ENCODE results near the gene PLD6. TPM values are rescaled to one million over a fixed set of nuclear protein-coding genes. Genes with fewer than 3 reads are reported as not detected.

The PLD6 gene
- total RNA-seq, 1 donor from 2014 or later = 8.6 TPM

GRCh38 chr17:17180141-17180603 lies 26.0 kb downstream of the PLD6 start:
- FAIRE-seq = no peak
- no peak for DNase-seq (ENCODE audit: low spot score in 2 of 2)

DNA sequence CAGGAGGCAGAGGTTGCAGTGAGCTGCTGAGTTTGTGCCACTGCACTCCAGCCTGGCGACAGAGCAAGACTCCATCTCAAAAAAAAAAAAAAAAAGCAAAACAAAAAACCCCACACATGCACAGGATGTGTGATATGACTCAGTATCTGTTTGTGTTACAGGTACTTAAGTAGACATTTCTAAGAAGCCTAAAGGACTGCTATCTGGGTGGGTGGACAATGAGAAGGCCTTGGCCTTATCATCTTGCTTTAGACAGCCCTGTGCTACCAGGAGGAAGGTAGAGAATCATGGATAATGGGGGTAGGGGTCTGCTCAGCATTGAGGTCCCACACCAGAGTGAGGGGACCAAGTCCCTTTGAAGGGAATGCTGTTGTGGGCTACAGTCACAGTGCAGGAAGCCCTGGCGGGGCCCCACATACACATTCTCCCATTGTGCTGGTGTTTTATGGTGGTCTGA lies 26.7 kb downstream of the PLD6 start:
- no peak for FAIRE-seq
- DNase-seq (ENCODE audit: low spot score in 2 of 2) = no peak

GRCh38 chr17:17177176-17177575 lies 29.0 kb downstream of the PLD6 start:
- FAIRE-seq (no peak), DNase-seq (ENCODE audit: low spot score in 2 of 2) (no peak)

DNA sequence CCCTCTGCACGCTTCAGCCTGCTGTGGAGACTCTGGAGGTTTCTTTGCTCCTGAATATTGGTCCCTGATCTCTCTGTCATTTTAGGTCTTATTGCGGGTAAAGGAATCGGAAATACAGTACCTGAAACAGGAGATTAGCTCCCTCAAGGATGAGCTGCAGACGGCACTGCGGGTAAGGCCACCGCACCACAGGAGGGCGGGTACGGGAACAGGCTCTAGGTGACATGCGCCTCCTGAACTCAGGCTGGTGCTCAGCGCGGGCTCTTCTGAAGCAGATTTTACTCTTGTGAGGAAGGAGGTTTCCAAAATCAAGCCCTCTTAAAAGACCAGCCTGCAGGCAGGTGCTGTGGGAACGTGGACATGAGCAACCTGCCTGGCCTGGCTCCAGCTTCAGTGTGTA lies 29.8 kb downstream of the PLD6 start:
- FAIRE-seq (no peak), DNase-seq (ENCODE audit: low spot score in 2 of 2) (no peak)

GRCh38 chr17:17175917-17176316 lies 30.2 kb downstream of the PLD6 start:
- DNase-seq (ENCODE audit: low spot score in 2 of 2) (no peak), FAIRE-seq (no peak)

GRCh38 chr17:17175340-17175739 lies 30.8 kb downstream of the PLD6 start:
- no peak for FAIRE-seq
- DNase-seq (ENCODE audit: low spot score in 2 of 2) = no peak

DNA sequence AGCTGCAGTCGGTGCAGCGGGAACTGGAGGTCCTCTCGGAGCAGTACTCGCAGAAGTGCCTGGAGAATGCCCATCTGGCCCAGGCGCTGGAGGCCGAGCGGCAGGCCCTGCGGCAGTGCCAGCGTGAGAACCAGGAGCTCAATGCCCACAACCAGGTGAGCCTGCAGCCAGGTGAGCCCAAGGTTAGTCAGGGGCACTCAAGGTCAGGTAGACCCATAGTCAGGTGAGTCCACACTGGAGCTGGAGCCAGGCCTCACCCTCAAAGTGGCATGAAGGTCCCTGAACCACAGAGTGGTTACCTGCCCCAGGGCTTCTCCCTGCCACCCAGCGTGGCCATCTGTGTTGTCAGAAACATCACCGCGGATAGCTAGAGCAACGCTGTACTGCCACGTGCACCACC lies 32.2 kb downstream of the PLD6 start:
- DNase-seq (ENCODE audit: low spot score in 2 of 2) (no peak), FAIRE-seq (no peak)

GRCh38 chr17:17172990-17173389 lies 33.1 kb downstream of the PLD6 start:
- FAIRE-seq = no peak
- no peak for DNase-seq (ENCODE audit: low spot score in 2 of 2)

- DNase-seq (ENCODE audit: low spot score in 2 of 2) (no peak), FAIRE-seq (no peak)
These were observed 33.9 kb downstream of the PLD6 start for GRCh38 chr17:17172001-17172939.

DNA sequence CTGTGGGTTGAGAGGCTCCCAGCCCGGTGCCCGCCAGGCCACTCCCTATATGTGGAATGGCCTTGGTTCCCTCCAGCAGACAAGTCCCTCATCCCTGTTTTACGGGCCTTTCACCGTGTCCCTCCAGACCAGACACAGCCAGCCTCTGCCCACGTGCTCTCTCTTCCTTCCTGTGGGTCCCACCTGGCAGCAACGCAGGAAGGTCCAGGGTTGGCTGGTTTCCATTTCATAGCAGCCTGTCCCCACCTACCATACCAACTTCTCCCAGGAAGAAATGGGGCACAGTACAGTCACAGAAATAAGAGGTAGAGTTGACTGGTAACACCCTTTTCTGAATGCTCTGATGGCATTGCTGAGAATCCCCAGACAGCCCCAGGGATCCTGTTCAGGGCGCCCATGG lies 34.9 kb downstream of the PLD6 start:
- DNase-seq (ENCODE audit: low spot score in 2 of 2) = no peak
- no peak for FAIRE-seq

- FAIRE-seq = no peak
- DNase-seq (ENCODE audit: low spot score in 2 of 2) = no peak
These were observed 35.7 kb downstream of the PLD6 start for GRCh38 chr17:17170346-17170985.

DNA sequence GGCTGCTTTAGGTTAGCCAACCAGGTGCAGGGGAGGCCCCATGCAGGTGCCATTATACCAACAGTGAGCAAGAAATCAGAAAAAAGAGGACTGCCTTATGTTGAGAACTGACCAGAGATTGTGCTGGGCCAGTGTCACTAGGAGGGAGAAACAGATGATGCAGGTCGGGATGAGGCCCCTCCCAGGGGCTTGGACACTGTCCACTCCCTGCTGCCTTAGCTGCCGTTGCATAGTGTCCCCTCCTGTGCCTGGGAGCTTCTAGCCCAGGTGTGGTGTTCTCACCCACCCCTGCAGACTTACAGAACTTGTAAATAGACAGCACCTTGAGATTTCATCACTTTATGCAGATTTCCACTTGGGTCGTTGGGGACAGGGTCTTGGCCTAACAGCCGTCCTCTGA lies 36.7 kb downstream of the PLD6 start:
- DNase-seq (ENCODE audit: low spot score in 2 of 2) (no peak), FAIRE-seq (no peak)

GRCh38 chr17:17168401-17168800 lies 37.7 kb downstream of the PLD6 start:
- FAIRE-seq (no peak), DNase-seq (ENCODE audit: low spot score in 2 of 2) (no peak)

DNA sequence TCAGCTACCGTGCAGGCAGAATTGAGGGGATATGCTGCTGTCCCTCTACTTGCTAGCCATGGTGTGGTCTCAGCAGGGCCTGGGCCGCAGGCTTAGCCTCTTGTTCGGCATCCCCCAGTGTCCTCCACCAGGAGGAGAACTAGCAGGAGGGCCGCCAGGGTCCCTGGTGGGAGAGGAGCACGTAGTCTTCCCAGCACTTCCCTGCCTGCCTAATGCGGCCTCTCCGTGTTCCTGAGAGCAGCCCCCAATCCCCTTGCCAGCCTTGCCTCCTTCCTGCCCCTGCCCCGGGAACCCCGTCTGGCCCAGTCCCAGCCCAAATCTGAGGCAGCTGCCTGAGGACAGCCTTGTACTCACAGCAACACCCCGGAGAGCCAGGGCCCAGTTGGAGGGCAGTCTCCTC lies 38.1 kb downstream of the PLD6 start:
- DNase-seq (ENCODE audit: low spot score in 2 of 2) (no peak), FAIRE-seq (no peak)

- FAIRE-seq (no peak), DNase-seq (ENCODE audit: low spot score in 2 of 2) (no peak)
These were observed 38.8 kb downstream of the PLD6 start for GRCh38 chr17:17167356-17167755.

- no peak for FAIRE-seq
- DNase-seq (ENCODE audit: low spot score in 2 of 2) = no peak
These were observed 39.7 kb downstream of the PLD6 start for GRCh38 chr17:17166446-17166845.

DNA sequence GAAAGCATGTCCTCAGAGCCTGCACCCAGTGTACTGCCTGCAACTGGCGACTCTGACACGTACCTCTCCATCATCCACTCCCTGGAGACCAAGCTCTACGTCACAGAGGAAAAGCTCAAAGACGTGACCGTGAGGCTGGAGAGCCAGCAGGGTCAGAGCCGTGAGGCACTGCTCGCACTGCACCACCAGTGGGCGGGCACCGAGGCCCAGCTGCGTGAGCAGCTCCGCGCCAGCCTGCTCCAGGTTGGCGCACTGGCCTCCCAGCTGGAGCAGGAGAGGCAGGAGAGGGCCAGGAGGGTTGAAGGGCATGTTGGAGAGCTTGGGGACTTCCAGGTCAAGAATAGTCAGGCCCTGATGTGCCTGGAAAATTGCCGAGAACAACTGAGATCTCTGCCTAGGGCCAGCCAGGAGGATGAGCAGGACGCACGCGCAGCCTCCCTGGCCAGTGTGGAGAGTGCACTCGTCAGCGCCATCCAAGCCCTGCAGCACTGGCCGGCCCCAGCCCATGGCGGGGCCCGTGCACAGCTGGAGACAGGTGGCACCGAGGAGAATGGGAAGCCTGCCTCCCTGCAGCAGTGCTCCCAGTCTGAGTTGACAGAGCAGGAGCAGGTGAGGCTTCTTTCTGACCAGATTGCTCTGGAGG lies 40.3 kb downstream of the PLD6 start:
- no peak for DNase-seq (ENCODE audit: low spot score in 2 of 2)
- no peak for FAIRE-seq

- FAIRE-seq (no peak), DNase-seq (ENCODE audit: low spot score in 2 of 2) (no peak)
These were observed 41.5 kb downstream of the PLD6 start for GRCh38 chr17:17164676-17165075.

- no peak for DNase-seq (ENCODE audit: low spot score in 2 of 2)
- FAIRE-seq = no peak
These were observed 42.0 kb downstream of the PLD6 start for GRCh38 chr17:17164156-17164555.

DNA sequence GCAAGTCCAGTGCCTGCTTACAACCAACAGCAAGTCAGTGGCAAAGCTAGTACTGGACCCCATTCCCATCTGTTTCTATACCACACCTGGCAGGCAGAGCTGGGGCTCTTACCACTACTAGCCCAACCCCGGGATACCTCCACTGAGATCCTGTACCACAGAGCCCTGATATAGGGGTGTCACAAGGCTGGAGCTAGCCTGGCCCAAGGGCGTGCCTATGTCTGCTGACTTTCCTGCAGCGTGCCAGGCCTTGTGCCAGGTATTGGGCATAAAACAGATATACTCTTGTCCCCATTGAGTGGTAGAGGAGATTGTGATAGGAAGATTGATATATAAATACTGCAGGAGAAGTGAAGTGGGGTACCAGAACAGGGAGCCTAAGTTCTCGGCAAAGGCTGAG lies 44.4 kb downstream of the PLD6 start:
- FAIRE-seq (no peak), DNase-seq (ENCODE audit: low spot score in 2 of 2) (no peak)

GRCh38 chr17:17161121-17161520 lies 45.0 kb downstream of the PLD6 start:
- FAIRE-seq (no peak), DNase-seq (ENCODE audit: low spot score in 2 of 2) (no peak)

All from frontal cortex (tissue), 4 donors.